Activated T-cell treated with anti-CD3 and anti-CD28 coated beads, Interleukin-2, amount 50 U/mL, for 48 hours (primary cell): ENCODE measurements around the gene OLA1.

Experiments used
- DNase-seq, 2 experiments: peaks; one replicate each; pipeline ENCODE4 v3.0.0-alpha.2; 2020

OLA1 gene

DNA sequence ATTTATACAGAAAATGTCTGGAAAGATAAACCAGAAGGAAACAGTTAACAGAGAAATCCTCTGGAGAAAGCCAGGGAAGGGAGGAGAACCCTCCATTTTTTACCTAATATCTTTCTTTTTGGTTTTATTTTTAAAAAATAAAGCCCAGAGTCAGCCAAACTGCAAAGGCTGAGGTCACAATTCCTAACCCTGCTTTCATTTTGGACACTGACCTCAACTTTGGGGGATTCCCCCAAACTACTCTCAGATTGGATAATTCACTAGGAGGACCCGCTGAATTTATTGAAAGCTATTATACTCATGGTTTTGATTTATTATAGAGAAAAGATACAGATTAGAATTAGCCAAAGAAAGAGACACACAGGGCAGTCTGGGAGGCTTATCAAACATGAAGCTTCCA, 189.9 kb downstream of the OLA1 start:
- no peak for DNase-seq

DNA sequence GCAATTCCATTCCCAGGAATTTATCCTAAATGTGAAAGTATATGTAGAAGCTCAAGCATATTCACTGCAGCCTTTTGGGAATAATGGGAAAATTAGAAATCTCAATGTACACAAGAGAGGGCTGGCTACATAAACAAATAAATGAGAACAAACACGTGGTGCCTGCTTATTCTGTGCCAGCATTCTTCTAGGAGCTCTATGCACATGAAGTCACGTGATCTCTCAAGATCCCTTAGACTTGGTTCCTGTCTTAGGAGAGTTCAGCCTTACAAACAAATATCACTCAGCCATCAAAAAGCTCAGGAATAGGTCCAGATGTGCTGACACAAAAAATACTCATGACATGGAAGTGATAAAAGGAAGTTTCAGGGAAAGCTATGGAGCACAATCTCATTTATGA, 190.3 kb downstream of the OLA1 start:
- DNase-seq, result no peak

DNA sequence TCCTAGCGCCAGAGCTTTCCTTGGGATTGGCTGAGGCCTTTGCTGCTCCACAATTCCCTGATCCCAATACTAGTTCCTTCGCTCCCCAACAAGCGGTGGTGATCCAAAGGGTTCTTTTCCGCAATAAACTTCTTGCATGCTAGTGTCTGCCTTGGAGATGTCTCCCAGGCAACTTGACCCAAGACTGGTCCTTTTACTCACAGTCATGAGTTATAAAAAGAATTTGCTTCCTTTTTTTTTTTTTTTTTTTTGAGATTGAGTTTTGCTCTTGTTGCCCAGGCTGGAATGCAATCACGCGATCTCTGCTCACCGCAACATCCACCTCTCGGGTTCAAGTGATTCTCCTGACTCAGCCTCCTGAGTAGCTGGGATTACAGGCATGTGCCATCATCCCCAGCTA, 193.4 kb downstream of the OLA1 start:
- no peak for DNase-seq

DNA sequence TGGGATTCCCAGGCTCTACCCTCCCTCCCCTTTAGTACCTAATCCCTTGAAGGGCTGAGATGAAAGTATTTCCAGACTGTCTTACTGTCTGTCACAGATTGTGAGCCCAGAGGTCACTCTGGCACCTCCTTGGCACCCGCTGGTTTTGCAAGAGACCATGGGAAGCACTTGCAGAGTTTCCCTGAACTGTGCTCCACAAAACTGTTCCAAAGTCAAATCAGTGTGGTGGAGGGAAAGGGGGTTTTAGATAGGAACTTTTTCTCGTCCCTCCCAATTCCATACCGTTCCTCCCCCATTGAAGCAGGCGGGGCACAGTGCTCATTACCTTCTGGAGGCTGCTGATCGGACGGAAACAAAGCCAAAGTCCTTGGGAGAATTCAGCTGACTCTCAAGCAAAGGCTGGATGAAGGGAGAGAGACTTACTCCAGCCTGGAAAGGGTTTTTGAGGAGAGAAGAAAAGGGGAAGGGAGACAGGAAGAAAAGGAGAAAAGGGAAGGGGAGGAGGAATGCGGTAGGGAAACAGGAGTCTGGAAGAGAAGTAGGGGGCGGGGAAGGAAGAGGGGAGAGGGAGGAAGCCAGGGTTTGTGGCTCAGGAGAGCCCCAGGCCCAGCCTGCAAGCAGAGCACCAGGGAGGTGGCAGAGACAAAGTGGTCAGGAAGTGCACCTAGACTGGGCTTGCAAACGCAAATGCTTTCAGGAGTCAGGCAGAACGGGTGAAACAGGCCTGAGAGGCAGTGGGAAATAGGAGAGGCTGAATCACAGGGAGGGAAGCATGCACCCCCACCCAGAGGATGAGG, 194.8 kb downstream of the OLA1 start:
- no peak for DNase-seq

DNA sequence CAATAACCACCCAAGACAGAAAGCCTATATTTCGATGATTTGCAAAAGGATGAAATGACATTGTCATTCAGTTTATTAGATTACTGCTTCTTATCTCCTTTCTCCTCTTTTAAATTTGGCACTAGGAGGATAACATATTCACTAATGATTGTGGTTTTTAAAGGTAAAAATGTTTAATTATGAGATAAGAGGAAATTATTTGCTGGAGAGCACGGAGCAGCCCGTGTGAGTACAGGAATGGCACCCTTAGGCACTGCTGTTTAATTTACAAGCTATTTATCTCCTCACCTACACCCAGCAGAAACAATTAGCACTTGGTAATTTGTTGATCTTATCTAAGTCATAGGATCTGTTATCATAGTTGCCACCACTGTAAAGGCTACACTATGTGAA, 195.8 kb downstream of the OLA1 start:
- no peak for DNase-seq

DNA sequence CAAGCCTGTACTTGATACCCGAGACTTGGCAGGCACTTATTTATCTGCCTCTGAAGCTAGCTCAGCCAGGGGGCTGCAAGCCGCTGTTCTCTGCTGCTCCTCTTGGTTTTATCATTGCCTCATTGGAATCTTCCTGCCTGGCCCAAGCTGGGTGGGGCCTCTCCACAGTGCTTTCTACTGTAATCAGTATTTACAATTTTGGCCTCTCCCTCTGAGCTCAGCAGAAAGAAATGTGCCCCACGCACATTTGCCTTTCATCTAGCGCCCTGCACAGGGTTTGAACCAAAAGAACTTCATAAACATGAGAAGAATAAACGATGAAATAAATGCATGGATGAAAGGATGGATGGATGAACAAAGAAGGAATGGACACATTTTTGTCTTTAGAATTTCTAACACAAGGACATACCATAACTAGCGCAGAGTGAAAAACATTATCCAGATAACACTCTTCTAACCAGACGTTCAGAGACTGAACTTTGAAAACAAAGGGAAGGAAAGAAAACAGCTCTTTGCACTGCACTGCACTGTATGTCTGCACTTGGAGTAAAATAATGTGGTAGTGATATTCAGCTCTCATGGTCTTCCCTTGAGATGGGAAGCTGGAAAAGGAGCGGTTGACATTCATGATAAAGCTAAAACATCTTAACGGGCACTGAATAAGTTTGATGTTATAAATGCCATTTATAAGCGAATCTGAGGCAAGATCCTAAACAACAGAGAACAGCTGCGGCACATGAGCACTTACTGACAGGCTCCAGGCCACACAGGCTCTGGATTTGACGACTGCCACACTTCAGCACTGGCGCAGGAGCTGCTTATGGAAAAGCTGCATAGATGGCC, 196.4 kb downstream of the OLA1 start:
- no peak for DNase-seq

DNA sequence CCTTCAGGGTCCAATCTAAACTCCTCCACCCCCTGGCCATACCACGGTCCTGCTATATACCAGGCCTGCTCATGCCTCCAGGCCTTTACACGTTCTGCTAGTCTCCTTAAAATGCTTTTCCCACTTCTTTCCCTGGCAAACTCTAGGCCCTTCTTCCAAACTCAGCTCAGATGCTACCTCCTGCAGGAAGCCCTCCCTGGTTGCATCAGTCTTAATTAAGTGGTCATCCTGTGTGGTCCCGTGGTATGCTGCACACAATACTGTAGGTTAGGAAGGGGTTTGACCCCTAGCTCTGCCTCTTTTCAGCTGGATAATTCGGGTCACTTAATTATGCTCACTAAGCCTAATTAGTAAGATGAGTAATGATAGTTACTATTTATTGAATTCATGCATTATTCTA, 197.3 kb downstream of the OLA1 start:
- DNase-seq, result no peak

DNA sequence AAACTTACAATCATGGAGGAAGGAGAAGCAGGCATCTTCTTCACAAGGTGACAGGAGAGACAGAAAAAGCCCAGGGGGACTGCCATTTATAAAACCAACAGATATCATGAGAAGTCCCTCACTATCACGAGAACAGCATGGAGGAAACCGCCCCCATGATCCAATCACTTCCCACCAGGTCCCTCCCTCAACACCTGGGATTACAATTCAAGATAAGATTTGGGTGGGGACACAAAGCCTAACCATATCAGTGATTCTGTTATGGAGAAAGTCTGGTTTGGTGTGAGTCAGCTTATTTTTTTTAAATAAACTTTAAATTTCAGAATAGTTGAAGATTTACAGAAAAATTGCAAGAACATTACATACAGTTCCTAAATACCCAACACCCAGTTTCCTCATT, 198.4 kb downstream of the OLA1 start:
- DNase-seq, result no peak

DNA sequence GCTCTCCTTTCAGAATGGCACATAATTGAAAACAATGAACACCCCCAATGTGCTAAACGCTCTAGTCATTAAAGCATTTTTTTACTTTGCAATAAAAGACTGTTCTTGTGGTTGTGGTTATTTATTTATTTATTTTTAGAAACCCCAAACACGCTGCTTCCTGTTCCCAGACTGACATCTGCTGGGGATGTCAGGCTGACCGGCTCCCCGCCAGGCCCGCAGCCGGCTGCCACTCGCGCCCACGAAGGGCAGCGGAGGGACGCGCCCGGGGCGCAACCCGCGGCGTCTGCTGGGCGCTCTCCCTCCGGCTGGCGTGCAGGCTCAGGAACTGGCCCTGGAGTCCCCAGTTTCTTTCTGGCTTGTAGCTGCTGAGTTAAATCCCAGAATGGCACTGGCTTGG, 200.1 kb downstream of the OLA1 start:
- DNase-seq, result no peak

DNA sequence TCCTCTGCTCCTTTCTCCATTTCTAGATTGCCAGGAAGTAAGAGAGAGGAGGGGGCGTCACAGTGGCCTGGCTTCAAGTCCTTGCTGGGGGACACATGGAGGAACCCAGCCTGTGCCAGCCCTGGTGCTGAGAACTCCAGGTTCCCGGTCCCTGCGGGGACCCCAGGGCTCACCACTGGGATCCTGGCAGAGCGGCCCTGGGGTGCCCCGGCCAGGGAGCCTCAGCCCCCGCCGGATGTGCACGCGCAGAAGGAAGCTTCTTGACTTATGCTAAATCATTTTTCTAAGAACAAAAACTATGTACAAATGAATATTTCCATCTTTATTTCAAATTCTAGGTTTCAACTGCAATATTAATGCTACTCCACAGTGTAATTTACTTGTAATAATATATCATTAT, 200.6 kb downstream of the OLA1 start:
- DNase-seq, result no peak

DNA sequence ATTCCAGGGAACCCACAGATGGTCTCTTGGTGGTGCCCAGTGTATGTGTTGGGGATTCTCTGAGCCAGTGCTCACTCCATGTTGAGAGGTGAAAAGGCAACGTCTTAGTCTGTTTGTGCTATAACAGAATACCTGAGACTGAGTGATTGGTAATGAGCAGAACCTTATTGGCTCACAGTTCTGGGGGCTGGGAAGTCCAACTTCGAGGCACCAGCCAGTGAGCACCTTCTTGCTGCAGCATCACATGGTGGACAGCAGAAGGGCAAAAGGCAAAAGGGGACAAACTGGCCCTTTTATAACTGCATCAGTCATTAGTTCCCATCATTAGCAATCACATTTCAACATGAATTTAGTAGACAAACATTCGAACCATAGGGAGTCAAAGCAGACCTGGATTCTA, 202.2 kb downstream of the OLA1 start:
- no peak for DNase-seq

DNA sequence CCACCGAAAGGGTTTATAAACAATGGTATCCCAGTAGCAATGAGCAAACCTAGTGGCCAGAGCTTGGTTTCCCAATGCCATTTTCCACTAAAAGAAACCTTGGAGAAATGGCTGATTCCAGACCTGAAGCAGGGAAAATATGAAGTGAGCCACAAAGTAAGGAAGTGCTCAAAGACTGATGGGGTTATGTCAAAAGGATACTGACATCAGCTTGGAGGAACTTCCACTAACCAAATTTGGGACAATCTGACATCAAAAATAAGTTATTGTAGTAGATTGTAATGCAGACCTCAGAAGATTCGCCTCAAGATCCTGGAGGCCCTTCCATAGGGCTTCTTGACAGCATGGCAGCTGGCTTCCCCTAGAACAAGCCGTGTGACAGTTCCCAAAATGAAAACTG, 203.8 kb downstream of the OLA1 start:
- DNase-seq, result no peak

DNA sequence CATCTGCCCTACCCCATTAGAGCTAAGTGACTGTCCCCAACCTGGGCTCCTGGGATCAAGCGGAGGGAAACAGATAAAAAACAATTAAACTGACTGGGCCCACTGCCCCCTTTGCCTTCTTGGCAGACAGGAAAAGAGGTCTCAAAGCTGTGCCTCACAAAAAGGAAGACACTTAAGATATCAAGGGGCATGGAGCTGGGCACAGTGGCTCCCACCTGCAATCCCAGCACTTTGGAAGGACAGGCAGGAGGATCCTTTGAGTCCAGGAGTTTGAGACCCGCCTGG, 208.0 kb downstream of the OLA1 start:
- DNase-seq, result no peak

DNA sequence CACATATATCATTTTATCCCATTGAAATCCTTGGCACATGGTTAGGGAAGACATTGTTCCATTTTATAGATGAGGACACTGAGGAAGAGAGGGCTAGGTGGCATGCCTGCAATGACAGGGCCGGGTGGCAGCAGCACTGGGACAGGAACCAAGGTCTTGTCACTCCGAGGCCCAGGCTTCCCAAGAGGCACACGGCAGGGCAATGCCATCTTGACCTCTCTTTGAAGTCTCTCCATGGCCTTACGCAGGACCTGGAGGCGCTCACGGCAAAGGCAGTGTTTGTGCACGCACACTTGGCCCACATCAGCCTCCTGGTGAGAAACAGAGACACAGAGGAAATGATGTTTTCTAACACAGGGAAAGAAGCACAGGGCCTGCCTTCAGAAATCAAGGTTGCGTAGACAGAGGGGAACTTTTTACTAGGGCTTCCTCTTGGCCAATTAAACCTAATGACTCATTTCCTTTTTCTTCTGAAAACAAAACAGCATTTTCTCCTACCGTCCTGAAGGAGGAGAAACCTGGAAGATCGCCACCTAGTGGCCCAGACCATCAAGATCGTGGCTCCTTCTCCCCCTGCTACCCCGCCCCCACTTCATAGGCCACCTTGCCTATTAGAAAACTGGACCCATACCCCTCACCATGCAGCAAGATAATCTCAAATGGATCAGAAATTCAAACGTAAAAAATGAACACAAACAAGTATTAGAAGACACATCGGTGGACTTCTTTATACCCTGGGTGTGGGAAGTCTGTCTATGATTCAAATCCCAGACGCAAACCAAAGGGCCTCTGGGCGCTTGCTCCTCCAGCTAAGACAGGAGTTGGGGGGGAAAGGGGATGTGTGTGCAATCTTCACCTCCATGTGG, 208.5 kb downstream of the OLA1 start:
- DNase-seq, result peak; percentile 88 to 90

DNA sequence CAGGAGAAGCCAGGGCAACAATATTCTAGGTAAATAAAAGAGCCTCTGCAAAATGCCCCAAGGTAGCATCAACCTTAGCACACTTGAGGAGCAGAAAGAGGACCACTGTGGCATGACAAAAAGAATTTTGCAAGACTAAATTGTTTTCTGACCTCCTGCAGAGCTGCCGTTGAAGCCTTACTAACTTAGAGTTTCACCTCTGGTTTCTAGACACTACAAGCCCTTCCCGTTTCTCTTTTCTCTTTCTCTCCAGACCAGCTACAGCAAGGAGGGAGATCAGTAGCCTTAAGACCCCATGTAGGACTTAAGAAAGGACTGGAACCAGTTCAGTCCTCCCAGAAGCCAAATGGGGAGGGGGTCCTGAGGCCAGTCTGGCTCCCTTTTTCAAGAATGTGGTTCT, 209.9 kb downstream of the OLA1 start:
- DNase-seq, result no peak

DNA sequence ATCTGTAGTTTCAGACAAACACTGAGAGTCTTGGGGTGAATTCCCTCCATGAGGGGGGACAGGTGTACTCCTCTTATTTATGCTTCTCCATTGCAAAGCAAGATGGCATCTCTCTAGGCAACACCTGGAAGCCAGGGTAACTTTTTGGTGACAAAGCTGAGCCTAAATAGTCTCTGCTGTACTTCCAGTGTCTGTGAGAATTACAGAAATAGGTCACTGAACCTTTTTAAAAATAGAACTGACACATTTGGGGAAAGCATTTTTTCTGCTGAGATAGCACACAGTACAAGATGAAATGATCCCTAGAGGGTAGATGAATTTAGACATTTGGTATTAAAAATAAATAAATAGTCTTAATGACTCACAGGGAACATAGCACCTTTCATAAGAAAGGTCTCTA, 211.5 kb downstream of the OLA1 start:
- DNase-seq, result no peak

DNA sequence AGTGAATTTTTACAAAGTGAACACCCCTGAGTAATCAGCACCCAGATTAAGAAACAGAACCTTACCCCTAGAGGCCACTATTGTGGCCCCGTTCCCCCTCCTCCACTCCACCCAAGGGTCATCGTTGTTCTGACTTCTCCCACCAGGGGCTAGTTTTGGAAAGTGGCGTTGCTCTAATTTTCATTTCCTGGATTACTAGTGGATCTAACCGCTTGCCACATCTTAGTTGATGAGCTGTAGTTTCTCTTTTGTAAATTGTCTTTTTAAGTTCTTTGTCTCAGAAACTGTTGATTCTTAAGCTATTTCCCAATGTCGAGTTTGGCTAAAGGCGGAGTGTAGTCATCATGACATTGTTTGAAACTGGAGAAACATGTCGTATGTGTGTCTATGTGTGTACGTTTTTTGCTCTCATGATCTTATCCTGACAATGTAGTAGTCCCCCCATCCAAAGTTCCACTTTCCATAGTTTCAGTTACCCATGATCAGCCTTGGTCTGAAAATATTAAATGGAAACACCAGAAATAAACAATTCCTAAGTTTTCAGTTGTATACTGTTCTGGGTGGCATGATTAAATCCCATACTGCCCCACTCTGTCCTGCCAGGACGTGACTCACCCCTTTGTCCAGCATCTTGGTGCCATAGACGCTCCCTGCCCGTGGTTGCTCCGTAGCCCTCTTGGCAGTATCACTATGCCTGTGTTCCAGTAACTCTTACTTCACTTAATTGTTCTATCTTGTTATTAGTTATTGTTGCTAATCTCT, 212.2 kb downstream of the OLA1 start:
- DNase-seq, result no peak

DNA sequence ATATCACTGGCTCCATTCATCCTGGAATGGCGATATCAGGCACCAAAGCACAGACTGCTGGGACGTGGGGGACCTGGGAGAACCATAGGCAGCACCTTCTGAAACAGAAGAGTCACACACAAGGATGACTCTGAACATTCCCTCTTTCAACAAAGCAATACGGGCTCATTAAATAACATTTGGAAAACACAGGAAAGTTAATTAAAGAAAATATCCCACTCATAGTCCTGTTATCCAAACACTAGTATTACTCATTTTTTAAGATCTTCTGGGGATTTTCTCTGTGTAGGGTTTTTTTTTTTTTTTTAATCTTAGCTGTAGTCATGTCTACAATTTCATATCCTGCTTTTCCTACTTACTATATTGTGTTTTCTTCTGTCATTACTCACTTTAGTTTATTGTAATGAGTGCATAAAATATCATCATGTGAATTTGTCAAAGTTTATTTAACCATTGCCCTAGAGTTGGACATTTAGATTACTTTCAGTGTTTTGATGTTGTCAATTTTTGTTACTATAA, 213.2 kb downstream of the OLA1 start:
- no peak for DNase-seq

DNA sequence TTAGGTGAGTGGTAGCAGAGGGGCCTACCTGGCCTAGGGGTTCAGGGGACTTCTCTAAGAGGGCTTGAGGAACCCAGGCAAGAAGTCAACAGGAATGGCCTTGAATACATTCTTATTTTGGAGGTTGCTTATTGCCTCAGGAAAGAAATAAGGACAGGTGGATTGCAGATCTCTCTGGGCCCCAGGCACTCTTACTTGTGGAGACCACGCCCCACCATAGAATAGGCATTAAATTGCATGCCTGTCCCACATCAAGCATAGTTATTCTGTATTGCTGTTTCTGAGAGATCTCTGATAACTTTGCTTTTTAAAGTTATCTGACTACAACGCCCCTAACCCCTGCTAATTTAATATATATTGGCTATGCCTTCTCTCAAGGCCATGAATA, 215.2 kb downstream of the OLA1 start:
- no peak for DNase-seq

DNA sequence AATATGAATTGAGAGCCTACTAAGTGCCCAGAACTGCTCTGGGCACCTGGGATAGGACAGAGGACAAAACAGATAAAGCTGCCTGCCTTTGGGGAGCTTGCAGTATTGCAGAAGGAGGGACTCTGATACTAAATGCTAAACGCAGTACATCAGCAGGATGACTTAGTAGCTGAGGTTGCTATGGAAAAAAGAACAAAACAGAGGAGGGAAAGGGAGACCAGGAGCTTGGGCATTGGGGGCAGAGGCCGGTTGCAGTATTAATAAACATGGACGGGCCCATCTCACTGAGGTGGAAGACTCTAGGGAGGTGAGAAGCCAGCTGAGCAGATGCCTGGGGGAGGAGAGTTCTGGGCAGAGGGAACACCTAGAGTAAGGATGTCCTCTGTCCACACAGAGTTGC, 217.1 kb downstream of the OLA1 start:
- peak in 1 of 2 experiments; percentile 7 for DNase-seq

DNA sequence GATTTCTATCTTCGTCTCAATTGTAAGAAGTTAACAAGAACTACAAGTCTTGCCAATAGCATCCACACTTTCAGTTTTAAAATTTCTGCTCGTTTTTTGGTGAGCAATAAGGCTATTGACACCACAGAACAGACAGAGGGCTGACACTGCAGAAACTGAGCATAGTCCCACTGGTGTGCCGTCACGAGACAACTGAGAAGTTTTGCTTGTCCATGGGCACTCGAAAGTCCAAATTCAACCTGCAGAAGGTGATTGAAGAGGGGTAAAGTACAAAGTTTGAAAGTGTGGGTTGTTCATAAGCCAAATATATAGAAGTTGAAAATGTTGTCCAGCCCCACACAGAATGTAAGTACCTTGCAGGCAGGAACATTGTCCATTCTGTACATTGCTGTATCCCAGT, 219.4 kb downstream of the OLA1 start:
- DNase-seq, result no peak

DNA sequence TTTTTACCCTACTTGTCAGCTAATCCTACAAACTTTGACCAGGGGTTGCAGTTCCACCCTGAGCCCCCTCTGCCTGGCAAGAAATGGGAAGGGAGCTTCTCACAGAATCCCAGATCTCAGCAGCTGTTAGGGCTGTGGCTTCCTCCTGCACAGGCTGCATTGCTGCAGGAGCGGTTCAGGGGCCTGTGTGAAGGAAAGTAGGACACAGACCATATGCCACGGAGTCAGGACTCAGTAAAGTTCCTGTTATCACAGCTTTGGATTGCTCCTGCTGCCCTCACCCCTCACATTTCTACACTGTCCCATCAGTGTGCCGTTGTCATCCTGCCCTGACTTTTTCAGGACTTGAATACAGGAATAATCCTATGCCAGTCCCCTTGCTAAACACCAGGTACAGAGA, 220.4 kb downstream of the OLA1 start:
- DNase-seq, result no peak
